GM12801 (cell line): ENCODE data around the gene EVA1C.

Source experiments
- CTCF ChIP-seq: IDR thresholded peaks from one replicate; pipeline ENCODE4 v1.5.1; 2011; ENCODE audit warnings: control low read depth; ENCODE audit not compliant: insufficient read length; ENCODE audit errors: extremely low read depth

The EVA1C gene

GRCh38 chr21:32494934-32495709 lies 82.6 kb downstream of the EVA1C start:
- TF ChIP-seq CTCF = no peak

- no peak for TF ChIP-seq CTCF
These were observed 84.1 kb downstream of the EVA1C start for GRCh38 chr21:32496568-32496967.

GRCh38 chr21:32499249-32500055 lies 86.9 kb downstream of the EVA1C start:
- no peak for TF ChIP-seq CTCF

GRCh38 chr21:32507342-32507919 lies 94.9 kb downstream of the EVA1C start:
- no peak for TF ChIP-seq CTCF

GRCh38 chr21:32508558-32508957 lies 96.1 kb downstream of the EVA1C start:
- TF ChIP-seq CTCF = no peak

- no peak for TF ChIP-seq CTCF
These were observed 102.0 kb downstream of the EVA1C start for GRCh38 chr21:32514275-32515055.

GRCh38 chr21:32515874-32516273 lies 103.4 kb downstream of the EVA1C start:
- no peak for TF ChIP-seq CTCF
